RPMI8226 (cell line): Measurements from ENCODE around the gene TDRD6.
"Not testable (repeated sequence)": the region's sequence is repeated elsewhere in the genome, so short reads cannot be mapped to it uniquely, and the experiment has no call there.

Experiments
- DNase-seq: peaks from one replicate; pipeline ENCODE4 v3.0.0-alpha.2; 2015

TDRD6 gene

DNA sequence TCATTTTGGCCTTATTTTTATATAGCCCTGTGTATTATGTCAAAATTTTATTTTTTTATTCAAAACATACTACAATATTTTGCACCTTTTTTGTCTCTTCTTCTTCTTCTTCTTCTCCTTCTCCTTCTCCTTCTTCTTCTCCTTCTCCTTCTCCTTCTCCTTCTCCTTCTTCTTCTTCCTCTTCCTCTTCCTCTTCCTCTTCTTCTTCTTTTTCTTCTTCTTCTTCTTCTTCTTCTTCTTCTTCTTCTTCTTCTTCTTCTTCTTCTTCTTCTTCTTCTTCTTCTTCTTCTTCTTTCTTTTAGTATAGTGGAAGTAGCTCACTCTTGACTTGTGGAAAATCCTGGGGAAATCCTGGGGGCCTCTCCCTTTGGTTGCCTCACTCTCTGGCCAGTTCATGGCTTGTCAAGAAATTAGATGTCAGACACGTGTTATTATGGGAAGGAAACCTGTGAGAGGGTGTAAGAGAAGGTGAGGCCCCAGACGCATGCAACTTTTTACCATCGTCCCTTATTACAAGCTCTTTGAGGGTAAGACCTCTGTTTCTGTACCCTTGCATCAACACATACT lies 56.6 kb downstream of the TDRD6 start:
- DNase-seq = not testable (repeated sequence)

DNA sequence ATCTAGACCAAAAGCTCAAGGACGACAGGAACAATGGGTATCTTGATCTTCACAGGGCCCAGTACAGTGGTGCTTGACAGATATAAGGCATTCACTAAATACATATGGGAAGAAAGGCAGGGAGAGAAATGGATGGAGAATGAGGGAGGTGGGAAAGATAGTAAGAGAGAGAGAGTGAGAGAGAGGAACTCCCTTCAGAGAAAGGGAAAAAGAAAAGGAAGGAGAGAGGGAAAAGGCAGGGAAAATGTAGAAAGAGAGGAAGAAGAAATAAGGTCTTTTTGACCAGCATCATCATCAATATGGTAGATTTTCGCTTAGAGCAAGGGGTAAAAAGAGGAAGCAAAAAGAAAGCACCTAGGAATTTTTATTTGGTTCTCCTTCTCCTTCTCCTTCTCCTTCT lies 58.3 kb downstream of the TDRD6 start:
- no peak for DNase-seq

DNA sequence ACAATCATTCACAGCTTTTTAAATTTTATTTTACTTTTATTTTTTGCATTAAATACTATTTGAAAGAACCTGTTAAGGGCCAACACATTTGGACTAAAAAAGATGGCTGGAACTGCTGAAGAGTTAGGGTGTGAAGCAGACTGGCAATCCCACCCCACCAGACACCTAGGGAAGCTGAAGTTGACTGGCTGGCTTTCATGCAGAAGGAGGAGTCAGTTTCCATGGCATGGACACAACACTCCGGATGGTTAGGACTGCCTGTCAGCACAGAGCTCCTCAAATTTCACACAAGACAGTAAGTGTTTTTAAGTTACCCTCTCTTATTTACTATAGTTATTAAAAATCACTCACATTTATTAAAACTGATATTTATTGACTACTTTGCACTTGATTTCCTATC lies 59.0 kb downstream of the TDRD6 start, which contains the start of gene ANKRD66:
Gene ANKRD66, plus strand, starts transcription at position 238 of the 400 bp plus-strand sequence. CDS start 5,016 bp downstream, outside the sequence.
- no peak for DNase-seq

DNA sequence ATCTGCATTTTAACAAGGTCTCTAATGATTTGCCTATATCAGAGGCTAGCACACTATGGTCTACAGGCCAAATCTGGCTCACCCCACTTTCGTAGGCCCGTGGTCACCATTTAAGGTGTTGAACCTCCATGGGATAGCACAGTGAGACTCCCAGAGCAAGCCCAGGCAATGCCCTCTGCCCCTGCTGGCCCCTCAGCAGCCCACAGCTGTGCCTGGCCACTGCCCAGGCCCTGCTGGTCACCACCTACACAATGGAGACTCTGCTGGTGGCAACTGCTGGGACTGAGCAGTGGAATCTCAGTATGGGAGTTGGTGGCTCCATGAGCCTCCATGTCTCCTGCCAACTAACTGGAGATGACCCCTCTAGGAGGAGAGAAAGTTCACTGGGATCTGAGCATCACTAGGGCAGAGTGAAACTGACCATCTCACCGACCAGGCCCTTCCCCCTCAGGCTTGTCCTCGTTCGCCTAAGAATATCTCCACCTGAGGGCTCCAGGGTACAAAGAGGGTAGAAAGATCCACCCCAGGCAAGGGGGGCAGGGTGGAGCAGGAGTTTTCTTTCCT lies 61.3 kb downstream of the TDRD6 start:
- DNase-seq = no peak

DNA sequence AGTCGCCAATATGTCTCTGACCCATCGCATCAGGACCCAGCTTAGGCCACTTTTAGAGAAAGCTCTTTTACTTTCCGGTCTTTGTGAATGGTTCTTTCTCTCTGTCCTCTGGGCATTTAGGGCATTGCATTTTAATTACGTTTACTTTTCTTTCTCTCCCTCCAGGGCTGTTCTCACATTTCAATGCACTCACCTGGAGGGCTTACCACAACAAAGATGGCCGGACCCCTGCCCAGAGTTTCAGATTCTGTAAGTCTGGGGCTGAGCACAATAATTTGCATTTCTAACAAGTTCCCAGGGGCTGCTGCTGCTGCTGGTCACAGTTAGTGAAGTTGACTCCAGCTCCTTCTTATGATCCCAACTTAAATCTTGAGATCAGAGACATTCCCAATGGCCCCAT lies 62.0 kb downstream of the TDRD6 start:
- no peak for DNase-seq

DNA sequence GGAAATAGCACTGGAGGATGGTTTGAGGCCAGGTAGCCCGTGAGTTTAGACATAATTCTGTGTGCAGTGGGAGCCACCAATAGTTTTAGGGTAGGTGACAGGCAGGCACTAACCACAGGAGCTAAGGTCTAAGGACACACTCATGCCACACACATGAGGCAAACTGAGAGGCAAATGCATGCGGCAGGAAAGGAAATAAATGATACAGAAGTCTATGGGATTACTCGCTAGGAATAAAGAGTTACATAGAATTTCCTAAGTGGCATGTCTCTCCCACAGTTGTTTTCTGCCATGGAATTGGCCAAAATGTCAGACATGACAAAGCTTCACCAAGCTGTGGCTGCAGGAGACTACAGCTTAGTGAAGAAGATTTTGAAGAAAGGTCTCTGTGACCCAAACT lies 64.0 kb downstream of the TDRD6 start:
- no peak for DNase-seq
